C4-2B (cell line): Measurements from ENCODE around the gene RBM8A.

Source experiments
- H3K27ac ChIP-seq: fragments of 450-650 bp; 2 replicates; pipeline ENCODE4 v1.5.1; 2017
- ZFX ChIP-seq: fragments of 450-650 bp; IDR thresholded peaks from 2 replicates; pipeline ENCODE4 v1.6.1; 2017
- TF ChIP-seq, protein P1 (sequence below): fragments of 450-650 bp; conservative IDR thresholded peaks from 2 replicates; pipeline ENCODE4 v1.5.1; 2017; ENCODE audit warnings: mild to moderate bottlenecking

Gene RBM8A

DNA sequence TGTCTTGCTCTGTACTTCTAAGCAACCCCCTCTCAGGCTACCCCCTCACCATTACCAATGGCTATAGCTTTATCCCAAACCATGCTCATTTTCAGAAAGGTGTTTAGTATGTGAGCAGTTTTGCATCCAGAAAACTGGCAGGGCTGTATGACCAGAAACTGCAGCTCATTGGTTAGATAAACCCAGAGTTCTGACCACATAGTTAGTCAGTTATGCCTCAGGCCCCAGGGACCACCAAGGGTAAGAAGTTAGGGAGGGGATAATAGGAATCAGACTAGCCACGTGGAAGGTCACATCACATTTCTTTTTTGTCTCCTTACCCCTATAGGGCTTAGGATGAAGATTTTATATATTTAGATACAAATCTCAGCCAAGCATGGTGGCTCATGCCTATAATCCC, 18.6 kb downstream of the RBM8A start:
- TF ChIP-seq ZFX: no peak
- TF ChIP-seq, protein P1, sequence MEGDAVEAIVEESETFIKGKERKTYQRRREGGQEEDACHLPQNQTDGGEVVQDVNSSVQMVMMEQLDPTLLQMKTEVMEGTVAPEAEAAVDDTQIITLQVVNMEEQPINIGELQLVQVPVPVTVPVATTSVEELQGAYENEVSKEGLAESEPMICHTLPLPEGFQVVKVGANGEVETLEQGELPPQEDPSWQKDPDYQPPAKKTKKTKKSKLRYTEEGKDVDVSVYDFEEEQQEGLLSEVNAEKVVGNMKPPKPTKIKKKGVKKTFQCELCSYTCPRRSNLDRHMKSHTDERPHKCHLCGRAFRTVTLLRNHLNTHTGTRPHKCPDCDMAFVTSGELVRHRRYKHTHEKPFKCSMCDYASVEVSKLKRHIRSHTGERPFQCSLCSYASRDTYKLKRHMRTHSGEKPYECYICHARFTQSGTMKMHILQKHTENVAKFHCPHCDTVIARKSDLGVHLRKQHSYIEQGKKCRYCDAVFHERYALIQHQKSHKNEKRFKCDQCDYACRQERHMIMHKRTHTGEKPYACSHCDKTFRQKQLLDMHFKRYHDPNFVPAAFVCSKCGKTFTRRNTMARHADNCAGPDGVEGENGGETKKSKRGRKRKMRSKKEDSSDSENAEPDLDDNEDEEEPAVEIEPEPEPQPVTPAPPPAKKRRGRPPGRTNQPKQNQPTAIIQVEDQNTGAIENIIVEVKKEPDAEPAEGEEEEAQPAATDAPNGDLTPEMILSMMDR: no peak
- H3K27ac ChIP-seq: no peak overlapping the region

GRCh38 chr1:145906954-145907753, 20.1 kb downstream of the RBM8A start:
- TF ChIP-seq, protein P1: no peak
- no peak for TF ChIP-seq ZFX

GRCh38 chr1:145901312-145902021, 25.8 kb downstream of the RBM8A start:
- no peak overlapping the region for H3K27ac ChIP-seq
- TF ChIP-seq, protein P1: no peak
- TF ChIP-seq ZFX: no peak

More at GRCh38 chr1:145906954-145907753, 20.1 kb downstream of the RBM8A start:
- H3K27ac ChIP-seq: no peak overlapping the region

DNA sequence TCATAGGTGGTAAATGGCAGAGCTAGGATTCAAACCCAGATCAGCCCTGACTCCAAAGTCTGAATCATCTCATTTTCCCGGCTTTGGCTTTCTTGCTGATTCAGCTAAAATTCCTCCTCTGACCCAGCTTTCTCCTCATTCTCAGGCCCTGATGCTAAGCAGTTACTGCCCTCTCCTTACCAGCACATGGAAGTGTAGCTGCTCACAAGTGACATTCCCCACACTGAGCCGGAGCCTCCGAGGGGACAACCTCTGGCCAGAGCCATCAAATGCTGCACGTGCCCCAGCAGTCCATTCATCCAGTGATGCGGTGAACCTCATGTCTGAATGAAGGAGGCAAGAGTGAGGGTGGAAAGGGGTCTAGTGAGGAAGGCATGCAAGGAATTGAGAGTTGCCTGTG, 28.5 kb downstream of the RBM8A start:
- TF ChIP-seq ZFX: no peak
- TF ChIP-seq, protein P1: no peak
- no peak overlapping the region for H3K27ac ChIP-seq

DNA sequence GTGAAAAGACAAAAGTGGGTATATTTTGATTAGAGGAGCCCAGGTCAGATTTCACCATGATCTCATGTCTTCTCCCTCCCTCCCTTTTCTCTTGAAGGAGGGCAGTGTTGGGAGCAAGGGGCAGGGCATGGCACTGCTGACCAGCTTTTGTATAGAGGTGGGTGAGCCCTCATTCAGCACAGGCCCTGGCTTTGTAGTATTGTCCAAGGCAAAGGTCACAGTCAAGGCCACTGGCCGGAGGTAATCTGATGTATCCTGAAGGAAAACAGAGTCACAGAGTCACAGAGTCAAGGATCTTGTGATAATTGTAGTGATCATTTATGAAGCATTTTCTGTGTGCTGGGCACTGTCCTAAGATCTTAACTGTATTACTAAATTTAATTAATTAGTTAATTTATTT, 29.3 kb downstream of the RBM8A start:
- no peak overlapping the region for H3K27ac ChIP-seq
- TF ChIP-seq ZFX: no peak
- TF ChIP-seq, protein P1: no peak

DNA sequence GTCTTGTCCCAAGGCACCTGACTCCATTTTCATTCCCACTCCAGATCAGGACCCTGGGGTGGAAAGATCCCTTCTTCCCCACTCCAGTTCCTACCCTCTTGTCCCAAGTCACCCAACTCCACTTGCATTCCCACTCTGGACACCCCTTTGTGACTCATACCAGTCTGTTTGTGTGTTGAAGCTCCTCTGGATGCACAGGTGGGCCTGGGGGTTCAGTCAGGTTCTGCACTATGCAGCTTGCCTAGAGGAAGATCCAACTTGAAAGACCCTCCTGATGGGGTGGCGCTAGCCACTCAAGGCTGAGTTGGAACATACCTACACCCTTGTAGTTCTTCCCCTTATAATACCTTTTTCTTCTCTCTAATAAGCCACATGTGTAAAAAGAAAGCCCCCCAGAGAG, 31.8 kb downstream of the RBM8A start:
- no peak overlapping the region for H3K27ac ChIP-seq
- TF ChIP-seq, protein P1: no peak
- TF ChIP-seq ZFX: no peak
